GM23338 (cell line): ENCODE results near the gene PHKB. TPM values are rescaled to one million over a fixed set of nuclear protein-coding genes. Genes with fewer than 3 reads are reported as not detected.

Source experiments
- ATAC-seq: fragments of 200-7000 bp; cut with Tn5 transposase; 3 replicates; pipeline ENCODE4 v1.9.1; 2020
- DNase-seq: peaks from one replicate; pipeline ENCODE4 v3.0.0-alpha.2; 2015; ENCODE audit warnings: low spot score
- H2AFZ ChIP-seq: fragments of 200-600 bp; sonication (generic); 2 replicates; pipeline ENCODE4 v1.8.0; 2016; ENCODE audit warnings: antibody characterized with exemption, mild to moderate bottlenecking, moderate library complexity
- H3F3A ChIP-seq: fragments of 200-600 bp; sonication (generic); replicated peaks from 2 replicates; pipeline ENCODE4 v1.8.0; 2017; ENCODE audit warnings: antibody characterized with exemption, mixed run types, low read depth
- H3K27ac ChIP-seq: fragments of 200-600 bp; sonication (generic); 2 replicates; pipeline ENCODE4 v1.6.1; 2016; ENCODE audit warnings: low read depth
- H3K27me3 ChIP-seq: fragments of 200-600 bp; sonication (generic); 2 replicates; pipeline ENCODE4 v1.8.0; 2016; ENCODE audit warnings: mild to moderate bottlenecking, mixed run types, moderate library complexity; ENCODE audit not compliant: insufficient read depth
- H3K36me3 ChIP-seq: fragments of 200-600 bp; sonication (generic); 2 replicates; pipeline ENCODE4 v1.8.0; 2016; ENCODE audit warnings: mild to moderate bottlenecking; ENCODE audit not compliant: insufficient read depth
- H3K4me1 ChIP-seq: fragments of 200-600 bp; sonication (generic); 2 replicates; pipeline ENCODE4 v1.8.0; 2016; ENCODE audit warnings: mild to moderate bottlenecking, moderate library complexity; ENCODE audit not compliant: insufficient read depth
- H3K4me2 ChIP-seq: fragments of 200-600 bp; sonication (generic); 2 replicates; pipeline ENCODE4 v1.7.1; 2017; ENCODE audit warnings: mixed run types
- H3K4me3 ChIP-seq: fragments of 200-600 bp; sonication (generic); 2 replicates; pipeline ENCODE4 v1.6.1; 2016; ENCODE audit warnings: mixed run types
- H3K79me2 ChIP-seq: fragments of 200-600 bp; sonication (generic); replicated peaks from 2 replicates; pipeline ENCODE4 v1.8.0; 2017; ENCODE audit warnings: mild to moderate bottlenecking; ENCODE audit not compliant: insufficient read depth
- H3K9me2 ChIP-seq: fragments of 200-600 bp; sonication (generic); 2 replicates; pipeline ENCODE4 v1.8.0; 2017; ENCODE audit not compliant: insufficient read depth
- H4K20me1 ChIP-seq: fragments of 200-600 bp; sonication (generic); replicated peaks from 2 replicates; pipeline ENCODE4 v1.8.0; 2017; ENCODE audit warnings: mild to moderate bottlenecking; ENCODE audit not compliant: insufficient read depth
- H3K27ac Mint-ChIP-seq: 2 replicates; pipeline ENCODE4 v1.8.0; 2020; ENCODE audit warnings: inconsistent platforms, mild to moderate bottlenecking, moderate library complexity, mixed read lengths
- H3K27me3 Mint-ChIP-seq: 3 replicates; pipeline ENCODE4 v1.8.0; 2022; ENCODE audit warnings: low read depth, mild to moderate bottlenecking, moderate library complexity, mixed read lengths, inconsistent platforms; ENCODE audit not compliant: insufficient read depth, poor library complexity
- H3K36me3 Mint-ChIP-seq: 3 replicates; pipeline ENCODE4 v1.8.0; 2021; ENCODE audit warnings: low read depth, mild to moderate bottlenecking, inconsistent platforms, moderate library complexity, mixed read lengths
- H3K4me1 Mint-ChIP-seq: 3 replicates; pipeline ENCODE4 v1.8.0; 2020; ENCODE audit warnings: mild to moderate bottlenecking, inconsistent platforms, mixed read lengths
- H3K4me3 Mint-ChIP-seq: 3 replicates; pipeline ENCODE4 v1.8.0; 2021; ENCODE audit warnings: moderate library complexity, mild to moderate bottlenecking, inconsistent platforms, mixed read lengths
- H3K9me3 Mint-ChIP-seq: 3 replicates; pipeline ENCODE4 v1.8.0; 2020; ENCODE audit warnings: moderate library complexity, mild to moderate bottlenecking, inconsistent platforms, mixed read lengths
- CREB1 ChIP-seq: fragments of 250-450 bp; sonication (Bioruptor Pico); IDR thresholded peaks from 2 replicates; pipeline ENCODE4 v1.5.0; 2020; ENCODE audit warnings: low read depth, mild to moderate bottlenecking, moderate library complexity
- CTCF ChIP-seq, 2 experiments: fragments of 200-600 bp in 1 of 2; sonication (generic) in 1 of 2; conservative IDR thresholded peaks; 2 replicates each; pipeline versions ENCODE4 v1.5.1 to v1.6.1; 2016 to 2017; ENCODE audit warnings: antibody characterized with exemption in 2 of 2, low read depth in 2 of 2, mild to moderate bottlenecking in 2 of 2, moderate library complexity in 1 of 2
- ETS1 ChIP-seq: IDR thresholded peaks from 2 replicates; pipeline ENCODE4 v1.6.1; 2016; ENCODE audit warnings: antibody characterized with exemption
- EZH2 ChIP-seq: fragments of 200-600 bp; sonication (generic); IDR thresholded peaks from one replicate; pipeline ENCODE4 v1.8.0; 2017; ENCODE audit warnings: antibody characterized with exemption, mild to moderate bottlenecking, low read depth; ENCODE audit not compliant: unreplicated experiment
- EZH2phosphoT487 ChIP-seq: fragments of 200-600 bp; sonication (generic); IDR thresholded peaks from one replicate; pipeline ENCODE4 v1.8.1; 2018; ENCODE audit warnings: antibody characterized with exemption; ENCODE audit not compliant: unreplicated experiment
- JUNB ChIP-seq: IDR thresholded peaks from one replicate; pipeline ENCODE4 v1.6.1; 2016; ENCODE audit warnings: antibody characterized with exemption; ENCODE audit not compliant: unreplicated experiment
- NANOG ChIP-seq: IDR thresholded peaks from 2 replicates; pipeline ENCODE4 v1.6.1; 2016; ENCODE audit warnings: antibody characterized with exemption, borderline replicate concordance
- POLR2AphosphoS5 ChIP-seq: IDR thresholded peaks from 2 replicates; pipeline ENCODE4 v1.6.1; 2016; ENCODE audit warnings: antibody characterized with exemption, low read depth
- REST ChIP-seq: IDR thresholded peaks from one replicate; pipeline ENCODE4 v1.6.1; 2018; ENCODE audit warnings: antibody characterized with exemption; ENCODE audit not compliant: unreplicated experiment
- STAT1 ChIP-seq: IDR thresholded peaks from one replicate; pipeline ENCODE4 v1.6.1; 2016; ENCODE audit warnings: antibody characterized with exemption; ENCODE audit not compliant: unreplicated experiment
- ZNF114 ChIP-seq: fragments of 250-450 bp; sonication (Bioruptor Pico); IDR thresholded peaks from 2 replicates; pipeline ENCODE4 v1.5.0; 2020; ENCODE audit warnings: mild to moderate bottlenecking, moderate library complexity
- ZNF462 ChIP-seq: fragments of 250-450 bp; sonication (Bioruptor Pico); IDR thresholded peaks from 2 replicates; pipeline ENCODE4 v1.5.0; 2020; ENCODE audit warnings: mild to moderate bottlenecking, moderate library complexity
- polyA plus RNA-seq: library from polyadenylated mRNA; unstranded; fragments of >200 nt; fragmentation: Nextera tagmentation; extraction: Ambion mirVana; gene quantifications from 2 replicates; pipeline ENCODE4 v1.2.1, GENCODE V29; 2016
- total RNA-seq: library from RNA; depleted of rRNA; stranded (reverse); fragments of >200 nt; shearing (Covaris generic); gene quantifications from 2 replicates; pipeline ENCODE4 v1.2.3, GENCODE V29; 2014

Gene PHKB
- total and polyA plus RNA-seq, 2 experiments from 2014 or later: 20.3 to 57.3 TPM

- Histone ChIP-seq H3K79me2 (no peaks in the 10 kb centered on the region), H3K9me2 (peaks cover 14% of the 10 kb centered on the region; the same call in 1 of the 2 replicates), H3K4me1 (no peaks in the 10 kb centered on the region), H3K4me3 (no peak overlapping the region), H3K36me3 (no peaks in the 10 kb centered on the region), H3K27ac (no peak overlapping the region), H2AFZ (no peak overlapping the region), H4K20me1 (no peaks in the 10 kb centered on the region), H3F3A (no peaks in the 10 kb centered on the region), H3K4me2 (no peak overlapping the region), H3K27me3 (no peaks in the 10 kb centered on the region)
- DNase-seq: no peak
- H3K9me3 Mint-ChIP-seq: no peaks in the 10 kb centered on the region; the same call in 2 of the 3 replicates
- peaks cover 1% of the 10 kb centered on the region for H3K27me3 Mint-ChIP-seq
- no peaks in the 10 kb centered on the region for H3K36me3 Mint-ChIP-seq
- H3K27ac Mint-ChIP-seq: no peak overlapping the region
- TF ChIP-seq POLR2AphosphoS5 (no peak), ZNF114 (no peak), STAT1 (no peak), EZH2 (no peak), ZNF462 (no peak), REST (no peak), CREB1 (CRISPR knock-in tag) (no peak), ETS1 (no peak), JUNB (no peak), NANOG (no peak), EZH2phosphoT487 (no peak), CTCF (conservative IDR thresholded peaks at IDR 0.05; ENCODE audit: low read depth in 2 of 2) (no peak)
- no peak overlapping the region for H3K4me3 Mint-ChIP-seq
- no peaks in the 10 kb centered on the region for H3K4me1 Mint-ChIP-seq
- no peak for ATAC-seq
Observed at GRCh38 chr16:47715442-47716083, 254.4 kb downstream of the PHKB start.
